H1 (cell line): Measurements from ENCODE around the gene ERN2. TPM values are rescaled to one million over a fixed set of nuclear protein-coding genes. Genes with fewer than 3 reads are reported as not detected.

Experiments
- CTCF ChIA-PET: fragments of 300-600 bp; sonication (Branson Sonifier 250); formaldehyde crosslinking; loops from one replicate; lab custom pipeline; 2021; ENCODE audit not compliant: partially characterized antibody; lab: Charles Lee
- POLR2A ChIA-PET: fragments of 300-600 bp; sonication (Branson Sonifier 250); formaldehyde crosslinking; loops from one replicate; lab custom pipeline; 2021; ENCODE audit warnings: inconsistent platforms; ENCODE audit not compliant: partially characterized antibody; lab: Charles Lee
- DNase-seq, 2 experiments: peaks; one replicate each; pipeline versions ENCODE4 v3.0.0 to v3.0.0-alpha.2; 2010 to 2022; ENCODE audit warnings: low spot score in 2 of 2, low read depth in 1 of 2, mixed read lengths in 1 of 2
- FAIRE-seq: peaks from 2 replicates; lab custom pipeline; 2011; peaks lifted over from hg19 to GRCh38; lab: Jason Lieb, UNC
- H2AFZ ChIP-seq: 2 replicates; pipeline ENCODE4 v1.8.1; 2012; ENCODE audit warnings: low read length, inconsistent platforms
- H2AK5ac ChIP-seq: 2 replicates; pipeline ENCODE4 v1.6.1; 2013; ENCODE audit warnings: low read depth, low read length
- H2BK120ac ChIP-seq: replicated peaks from 2 replicates; pipeline ENCODE3; 2013; ENCODE audit warnings: low read depth, low read length, inconsistent platforms
- H2BK12ac ChIP-seq: 2 replicates; pipeline ENCODE4 v1.6.1; 2013; ENCODE audit warnings: low read depth, low read length
- H2BK15ac ChIP-seq: 2 replicates; pipeline ENCODE4 v1.6.1; 2013; ENCODE audit warnings: low read length
- H2BK20ac ChIP-seq: 2 replicates; pipeline ENCODE4 v1.6.1; 2013; ENCODE audit warnings: low read length
- H2BK5ac ChIP-seq: 2 replicates; pipeline ENCODE4 v1.6.1; 2013; ENCODE audit warnings: low read depth, low read length
- H3K14ac ChIP-seq: 2 replicates; pipeline ENCODE4 v1.6.1; 2013; ENCODE audit warnings: inconsistent platforms; ENCODE audit not compliant: insufficient read length
- H3K18ac ChIP-seq: 2 replicates; pipeline ENCODE4 v1.6.1; 2013; ENCODE audit warnings: low read length; ENCODE audit errors: extremely low read depth
- H3K23ac ChIP-seq: 2 replicates; pipeline ENCODE4 v1.6.1; 2013; ENCODE audit warnings: inconsistent platforms; ENCODE audit not compliant: insufficient read length
- H3K23me2 ChIP-seq: 2 replicates; pipeline ENCODE4 v1.6.1; 2013; ENCODE audit warnings: low read depth, low read length
- H3K27ac ChIP-seq: 2 replicates; pipeline ENCODE4 v1.6.1; 2011; ENCODE audit warnings: low read depth, low read length, inconsistent platforms
- H3K27me3 ChIP-seq, 4 experiments: replicated peaks in 1 of 4; 1 replicate in 1 of 4; 2 replicates in 3 of 4; pipeline versions ENCODE4 v1.6.1 to v1.8.1; 2011 to 2013; ENCODE audit warnings: low read length in 3 of 4, mild to moderate bottlenecking in 3 of 4, inconsistent platforms in 2 of 4, mixed read lengths in 2 of 4, moderate library complexity in 1 of 4; ENCODE audit not compliant: control insufficient read depth in 3 of 4, insufficient read depth in 3 of 4; ENCODE audit errors: extremely low read depth in 1 of 4
- H3K36me3 ChIP-seq, 4 experiments: 2 replicates each; pipeline versions ENCODE4 v1.6.1 to v1.8.1; 2011 to 2013; ENCODE audit warnings: mild to moderate bottlenecking in 4 of 4, low read length in 3 of 4, moderate library complexity in 2 of 4, control low read depth in 1 of 4, inconsistent platforms in 1 of 4; ENCODE audit not compliant: insufficient read depth in 4 of 4, control insufficient read depth in 2 of 4
- H3K4ac ChIP-seq: replicated peaks from 2 replicates; pipeline ENCODE3; 2013; ENCODE audit warnings: low read length, low read depth, mixed read lengths, inconsistent platforms; ENCODE audit not compliant: insufficient read length
- H3K4me1 ChIP-seq, 4 experiments: replicated peaks in 1 of 4; 1 replicate in 1 of 4; 2 replicates in 3 of 4; pipeline versions ENCODE4 v1.6.1 to v1.8.1; 2011 to 2013; ENCODE audit warnings: low read length in 3 of 4, inconsistent platforms in 2 of 4, mixed read lengths in 1 of 4; ENCODE audit not compliant: insufficient read depth in 4 of 4, control insufficient read depth in 3 of 4
- H3K4me2 ChIP-seq, 2 experiments: 2 replicates each; pipeline versions ENCODE4 v1.6.1 to v1.8.1; 2011 to 2013; ENCODE audit warnings: low read depth in 2 of 2, low read length in 2 of 2, control low read depth in 1 of 2, inconsistent platforms in 1 of 2, mild to moderate bottlenecking in 1 of 2; ENCODE audit not compliant: insufficient read depth in 1 of 2
- H3K4me3 ChIP-seq, 4 experiments: fragments of 200-600, 300-600 bp in 1 of 4; sonication (generic), shearing (Covaris generic), sonication (Bioruptor Twin) in 1 of 4; 2 replicates each; pipeline versions ENCODE4 v1.5.1 to v1.8.1; 2011 to 2016; ENCODE audit warnings: low read length in 4 of 4, low read depth in 3 of 4, control low read depth in 2 of 4, inconsistent platforms in 2 of 4, mild to moderate bottlenecking in 2 of 4, mixed read lengths in 1 of 4, moderate library complexity in 1 of 4; ENCODE audit not compliant: insufficient read depth in 2 of 4; ENCODE audit errors: extremely low read depth in 1 of 4
- H3K56ac ChIP-seq: replicated peaks from 2 replicates; pipeline ENCODE3; 2013; ENCODE audit warnings: low read depth, mild to moderate bottlenecking, mixed read lengths, low read length, inconsistent platforms; ENCODE audit not compliant: insufficient read length
- H3K79me1 ChIP-seq: 2 replicates; pipeline ENCODE4 v1.6.1; 2013; ENCODE audit warnings: low read depth, low read length, control low read depth
- H3K79me2 ChIP-seq, 2 experiments: 2 replicates each; pipeline versions ENCODE4 v1.6.1 to v1.8.1; 2012 to 2013; ENCODE audit warnings: low read length in 2 of 2, mild to moderate bottlenecking in 2 of 2, inconsistent platforms in 1 of 2; ENCODE audit not compliant: insufficient read depth in 2 of 2, control insufficient read depth in 1 of 2
- H3K9ac ChIP-seq, 4 experiments: replicated peaks in 1 of 4; 1 replicate in 1 of 4; 2 replicates in 3 of 4; pipeline versions ENCODE4 v1.6.1 to v1.8.1; 2011 to 2013; ENCODE audit warnings: low read depth in 3 of 4, low read length in 3 of 4, control low read depth in 2 of 4, mild to moderate bottlenecking in 2 of 4, moderate library complexity in 2 of 4, inconsistent platforms in 1 of 4; ENCODE audit errors: extremely low read depth in 1 of 4
- H3K9me3 ChIP-seq, 2 experiments: 2 replicates each; pipeline versions ENCODE4 v1.6.1 to v1.8.1; 2012 to 2013; ENCODE audit warnings: mild to moderate bottlenecking in 2 of 2, moderate library complexity in 2 of 2, control low read depth in 1 of 2, inconsistent platforms in 1 of 2, low read depth in 1 of 2, low read length in 1 of 2, mixed read lengths in 1 of 2; ENCODE audit not compliant: insufficient read depth in 2 of 2
- H4K20me1 ChIP-seq, 2 experiments: replicated peaks in 1 of 2; 2 replicates each; pipeline versions ENCODE3 to v1.8.1; 2011 to 2013; ENCODE audit warnings: inconsistent platforms in 2 of 2, low read length in 2 of 2, mild to moderate bottlenecking in 1 of 2; ENCODE audit not compliant: insufficient read depth in 2 of 2, control insufficient read depth in 1 of 2
- H4K5ac ChIP-seq: 2 replicates; pipeline ENCODE4 v1.6.1; 2013; ENCODE audit warnings: low read length, low read depth, mixed read lengths, inconsistent platforms; ENCODE audit not compliant: insufficient read length
- H4K8ac ChIP-seq: 2 replicates; pipeline ENCODE4 v1.8.0; 2013; ENCODE audit warnings: mild to moderate bottlenecking, moderate library complexity, low read length, inconsistent platforms; ENCODE audit not compliant: insufficient read depth; ENCODE audit errors: extremely low read depth
- H4K91ac ChIP-seq: replicated peaks from 2 replicates; pipeline ENCODE3; 2013; ENCODE audit warnings: low read length, mixed read lengths, inconsistent platforms; ENCODE audit not compliant: insufficient read length
- ATF3 ChIP-seq: IDR thresholded peaks from 2 replicates; pipeline ENCODE4 v1.6.1; 2011; ENCODE audit warnings: low read depth, mild to moderate bottlenecking, low read length; ENCODE audit not compliant: insufficient read depth
- CBX8 ChIP-seq: fragments of 300-800, 300-1000 bp; sonication (generic); IDR thresholded peaks from 2 replicates; pipeline ENCODE4 v1.7.1; 2016; ENCODE audit warnings: low read depth, low read length, borderline replicate concordance
- CEBPB ChIP-seq: IDR thresholded peaks from 2 replicates; pipeline ENCODE4 v1.6.1; 2012; ENCODE audit warnings: low read depth, low read length
- CTCF ChIP-seq, 3 experiments: IDR thresholded peaks; 1 replicate in 2 of 3; 2 replicates in 1 of 3; pipeline versions ENCODE4 v1.5.1 to v1.6.1; 2011; ENCODE audit warnings: low read length in 3 of 3, mild to moderate bottlenecking in 3 of 3, inconsistent platforms in 2 of 3, low read depth in 1 of 3, moderate library complexity in 1 of 3; ENCODE audit not compliant: insufficient read depth in 1 of 3; ENCODE audit errors: control extremely low read depth in 1 of 3
- EP300 ChIP-seq, 2 experiments: IDR thresholded peaks; 1 replicate in 1 of 2; 2 replicates in 1 of 2; pipeline ENCODE4 v1.6.1; 2011 to 2012; ENCODE audit warnings: low read depth in 2 of 2, low read length in 2 of 2, mild to moderate bottlenecking in 2 of 2, borderline replicate concordance in 1 of 2, inconsistent platforms in 1 of 2, moderate library complexity in 1 of 2
- HDAC2 ChIP-seq, 2 experiments: fragments of 300-600 bp in 1 of 2; sonication (generic) in 1 of 2; IDR thresholded peaks; 2 replicates each; pipeline ENCODE4 v1.6.1; 2011 to 2012; ENCODE audit warnings: low read depth in 2 of 2, low read length in 2 of 2, mild to moderate bottlenecking in 2 of 2, moderate library complexity in 2 of 2, borderline replicate concordance in 1 of 2, inconsistent platforms in 1 of 2
- MAFK ChIP-seq: IDR thresholded peaks from 2 replicates; pipeline ENCODE4 v1.6.1; 2012; ENCODE audit warnings: low read depth, mild to moderate bottlenecking, improper control_type of control experiment, low read length
- SP4 ChIP-seq: IDR thresholded peaks from 2 replicates; pipeline ENCODE4 v1.6.1; 2012; ENCODE audit warnings: low read length, inconsistent platforms
- WGBS, 2 experiments: shearing (Covaris generic) in 1 of 2; methylation state at CpG; one replicate each; pipeline versions ENCODE4 v1.1.6 to v1.1.7; 2013 to 2015; ENCODE audit warnings: low lambda C conversion rate in 2 of 2, mixed read lengths in 2 of 2, inconsistent platforms in 1 of 2, low coverage in 1 of 2, missing lambda C conversion rate in 1 of 2; ENCODE audit not compliant: insufficient replicate concordance in 2 of 2, insufficient coverage in 1 of 2, insufficient read length in 1 of 2; ENCODE audit errors: extremely low coverage in 1 of 2, missing lambda C conversion rate in 1 of 2; 5-methylcytosine and 5-hydroxymethylcytosine counted together
- polyA plus RNA-seq, 7 experiments: library from polyadenylated mRNA; depleted of rRNA in 3 of 7; stranded (reverse) in 5 of 7; unstranded in 2 of 7; fragments of >200 nt in 5 of 7; fragments of 200-250 nt in 2 of 7; gene quantifications; 1 replicate in 5 of 7; 2 replicates in 1 of 7; 4 replicates in 1 of 7; pipeline versions ENCODE4 v1.2.1 to v1.2.3, GENCODE V29; 2011 to 2013; ENCODE audit warnings: missing spikeins in 2 of 7, mixed read lengths in 2 of 7
- total RNA-seq: library from RNA; stranded (reverse); fragmentation: NEBNext Ultra II Directional; extraction: Animal tissue kit (Norgen Biotek cat#: 25700); gene quantifications from 2 replicates; pipeline ENCODE4 v1.2.1, GENCODE V29; 2021

The ERN2 gene
- total and polyA plus RNA-seq, 2 of the 8 experiments (the other 6 are each of a cell fraction or from before 2014, with no cell fraction given): 2.4 to 4.4 TPM

GRCh38 chr16:23676924-23677480 is 36.0 kb downstream of the ERN2 start:
- Histone ChIP-seq H2BK12ac (no peak overlapping the region), H3K4ac (no peak overlapping the region), H3K4me2 (no peak overlapping the region), H3K56ac (no peak overlapping the region), H3K27me3 (no peaks in the 10 kb centered on the region), H3K79me1 (peaks cover 12% of the 10 kb centered on the region), H4K20me1 (peaks cover 2 to 10% of the 10 kb centered on the region in 2 experiments), H4K8ac (no peak overlapping the region), H4K5ac (no peak overlapping the region), H2AK5ac (no peak overlapping the region), H2BK120ac (no peak overlapping the region), H3K36me3 (peaks cover 14 to 21% (median 18%) of the 10 kb centered on the region in 4 experiments), H2BK15ac (no peak overlapping the region), H3K14ac (no peak overlapping the region), H3K9ac (no peak overlapping the region), H3K18ac (no peak overlapping the region), H3K4me3 (no peak overlapping the region), H2BK20ac (no peak overlapping the region), H3K79me2 (peaks cover 16 to 31% of the 10 kb centered on the region in 2 experiments), H3K4me1 (peaks cover 2 to 8% (median 7%) of the 10 kb centered on the region in 4 experiments; a peak in 4 of 7 replicates), H3K23me2 (peaks cover 11% of the 10 kb centered on the region; the same call in 1 of the 2 replicates), H2AFZ (no peak overlapping the region), H4K91ac (no peak overlapping the region), H3K9me3 (no peaks in the 10 kb centered on the region), H2BK5ac (no peak overlapping the region), H3K23ac (no peak overlapping the region), H3K27ac (no peak overlapping the region)
- TF ChIP-seq ATF3 (no peak), MAFK (no peak), HDAC2 (IDR thresholded peaks at IDR 0.05; ENCODE audit: borderline replicate concordance in 1 of 2, low read depth in 2 of 2, low read length in 2 of 2) (no peak), CEBPB (no peak), EP300 (IDR thresholded peaks at IDR 0.05; ENCODE audit: borderline replicate concordance in 1 of 2, low read depth in 2 of 2, low read length in 2 of 2) (no peak), CBX8 (no peak), CTCF (IDR thresholded peaks at IDR 0.05; ENCODE audit: control extremely low read depth in 1 of 3, insufficient read depth in 1 of 3, low read depth in 1 of 3, low read length in 3 of 3) (no peak), SP4 (no peak)
- POLR2A ChIA-PET: interaction anchor here (0.8 to 13.1 kb wide), 8 partner anchors 9 to 53 kb away, joined by 3 to 230 read pairs (median 4); partner anchors contain the start of genes DCTN5 and PALB2
- CTCF ChIA-PET: interaction anchor here (0.6 to 4.7 kb wide), 9 partner anchors 7 to 1978 kb away, joined by 3 to 43 read pairs (median 5); no protein-coding TSS in a partner anchor
- WGBS, 2 experiments: 96% methylated on average over 2 of the region's 2 CpGs; no CpG with 5 or more reads in 1 of the 2 experiments
- DNase-seq (no peak), FAIRE-seq (no peak)
